H7 (cell line): ENCODE results near the gene SREK1. TPM values are rescaled to one million over a fixed set of nuclear protein-coding genes. Genes with fewer than 3 reads are reported as not detected.

ENCODE experiments used
- DNase-seq: peaks from one replicate; pipeline ENCODE4 v3.0.0; 2012
- H3K27me3 ChIP-seq: 2 replicates; pipeline ENCODE4 v1.6.0; 2011; ENCODE audit warnings: mild to moderate bottlenecking, low read length; ENCODE audit not compliant: control insufficient read depth, insufficient read depth
- H3K36me3 ChIP-seq: replicated peaks from 2 replicates; pipeline ENCODE4 v1.5.1; 2011; ENCODE audit warnings: low read length; ENCODE audit not compliant: control insufficient read depth, insufficient read depth
- H3K4me3 ChIP-seq: 2 replicates; pipeline ENCODE4 v1.5.1; 2011; ENCODE audit warnings: low read depth, mild to moderate bottlenecking, control low read depth, low read length, moderate library complexity; ENCODE audit not compliant: insufficient read depth
- total RNA-seq: library from RNA; depleted of rRNA; stranded (reverse); fragments of >200 nt; shearing (Covaris generic); gene quantifications from 2 replicates; pipeline ENCODE4 v1.2.3, GENCODE V29; 2014

Gene SREK1
- total RNA-seq, 1 experiment from 2014 or later: 21.8 TPM

- Histone ChIP-seq H3K4me3 (peak overlapping the region; percentile 95), H3K36me3 (no peaks in the 10 kb centered on the region), H3K27me3 (no peaks in the 10 kb centered on the region)
- DNase-seq: no peak
Observed at GRCh38 chr5:66144834-66145390, 812 bp downstream of the SREK1 start.

DNA sequence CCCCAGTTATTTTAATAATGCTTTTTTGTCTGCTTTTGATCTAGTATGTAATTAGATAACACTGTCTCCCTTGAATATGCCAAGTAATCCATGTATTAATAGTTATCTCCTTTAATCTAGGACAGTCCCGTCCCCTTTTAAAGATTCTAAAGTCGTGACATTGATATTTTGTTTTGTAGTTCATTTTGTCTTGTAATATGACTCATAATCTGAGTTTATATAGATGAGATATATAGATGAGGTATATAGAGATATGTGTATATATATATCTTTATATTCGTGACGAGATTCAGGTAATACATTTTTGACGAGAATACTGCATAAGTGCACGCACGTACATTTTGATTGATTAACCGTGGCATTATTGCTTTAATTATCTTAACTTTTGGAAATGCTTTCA is 1.6 kb downstream of the SREK1 start:
- no peaks in the 10 kb centered on the region for H3K27me3 ChIP-seq
- DNase-seq: no peak

GRCh38 chr5:66149950-66150349 is 5.8 kb downstream of the SREK1 start:
- no peak for DNase-seq
- Histone ChIP-seq H3K27me3 (no peaks in the 10 kb centered on the region), H3K36me3 (no peaks in the 10 kb centered on the region), H3K4me3 (no peak overlapping the region)

More for the DNA sequence above, 1.6 kb downstream of the SREK1 start:
- H3K4me3 ChIP-seq: peak overlapping the region; percentile 95
- H3K36me3 ChIP-seq: no peaks in the 10 kb centered on the region

GRCh38 chr5:66151030-66151429 is 6.9 kb downstream of the SREK1 start:
- no peaks in the 10 kb centered on the region for H3K27me3 ChIP-seq
- no peaks in the 10 kb centered on the region for H3K36me3 ChIP-seq
- no peak overlapping the region for H3K4me3 ChIP-seq

GRCh38 chr5:66151491-66151890 is 7.4 kb downstream of the SREK1 start:
- no peaks in the 10 kb centered on the region for H3K36me3 ChIP-seq
- H3K4me3 ChIP-seq: no peak overlapping the region
- DNase-seq: no peak
- no peaks in the 10 kb centered on the region for H3K27me3 ChIP-seq

More at GRCh38 chr5:66151030-66151429, 6.9 kb downstream of the SREK1 start:
- no peak for DNase-seq

DNA sequence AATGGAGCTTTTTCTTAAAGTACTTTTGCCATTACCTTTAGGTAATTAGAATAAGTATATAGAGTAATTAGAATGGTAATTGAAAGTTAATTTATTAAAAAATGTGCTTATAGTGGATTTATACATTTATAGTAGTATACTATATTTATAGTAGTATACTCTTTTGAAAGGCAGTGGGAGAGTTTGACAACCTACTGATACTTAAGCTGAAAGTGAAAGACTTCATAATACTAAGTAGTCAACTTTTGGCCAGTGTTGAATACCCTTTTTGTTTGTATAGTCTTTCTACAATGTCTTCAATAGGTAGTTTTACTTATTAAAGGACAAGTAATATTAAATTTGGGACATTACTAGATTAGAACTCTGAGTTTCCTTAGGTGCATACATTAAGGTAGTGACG is 12.9 kb downstream of the SREK1 start:
- Histone ChIP-seq H3K4me3 (no peak overlapping the region), H3K36me3 (no peaks in the 10 kb centered on the region), H3K27me3 (no peaks in the 10 kb centered on the region)
- no peak for DNase-seq

GRCh38 chr5:66161356-66161755 is 17.3 kb downstream of the SREK1 start:
- Histone ChIP-seq H3K36me3 (peaks cover 4% of the 10 kb centered on the region), H3K27me3 (no peaks in the 10 kb centered on the region), H3K4me3 (no peak overlapping the region)
- DNase-seq: no peak

- no peak for DNase-seq
- Histone ChIP-seq H3K4me3 (no peak overlapping the region), H3K36me3 (peaks cover 4% of the 10 kb centered on the region), H3K27me3 (no peaks in the 10 kb centered on the region)
Observed at GRCh38 chr5:66164044-66164790, 20.1 kb downstream of the SREK1 start.

- H3K4me3 ChIP-seq: no peak overlapping the region
- H3K27me3 ChIP-seq: no peaks in the 10 kb centered on the region
- no peak for DNase-seq
- H3K36me3 ChIP-seq: peaks cover 4% of the 10 kb centered on the region
Observed at GRCh38 chr5:66168226-66168625, 24.1 kb downstream of the SREK1 start.

DNA sequence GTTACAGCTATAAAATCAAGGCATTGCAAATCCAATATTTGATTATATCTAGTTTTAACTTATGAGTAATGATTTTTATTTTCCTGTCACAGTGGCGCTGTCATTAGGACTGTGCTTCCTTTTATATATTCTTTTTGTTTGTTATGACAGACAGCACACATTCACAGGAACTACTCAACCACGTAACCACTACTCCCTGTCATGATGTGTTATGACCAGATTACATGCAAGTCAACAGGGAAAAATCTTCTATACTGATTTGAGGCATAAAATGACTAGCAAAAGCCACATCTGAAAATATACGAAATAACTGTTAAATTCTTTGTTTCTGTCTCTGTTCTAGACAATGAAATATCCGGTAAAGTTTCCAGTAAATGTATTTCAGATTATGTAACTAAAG is 25.4 kb downstream of the SREK1 start:
- no peak for DNase-seq
- H3K36me3 ChIP-seq: peaks cover 2% of the 10 kb centered on the region
- no peak overlapping the region for H3K4me3 ChIP-seq
- no peaks in the 10 kb centered on the region for H3K27me3 ChIP-seq

GRCh38 chr5:66170195-66170919 is 26.3 kb downstream of the SREK1 start:
- DNase-seq: no peak
- Histone ChIP-seq H3K4me3 (no peak overlapping the region), H3K36me3 (no peaks in the 10 kb centered on the region; the same call in none of the 2 replicates), H3K27me3 (no peaks in the 10 kb centered on the region)

GRCh38 chr5:66171349-66172344 is 27.5 kb downstream of the SREK1 start:
- H3K4me3 ChIP-seq: no peak overlapping the region
- no peaks in the 10 kb centered on the region; the same call in none of the 2 replicates for H3K36me3 ChIP-seq
- no peaks in the 10 kb centered on the region for H3K27me3 ChIP-seq
- DNase-seq: no peak

- Histone ChIP-seq H3K27me3 (no peaks in the 10 kb centered on the region), H3K4me3 (no peak overlapping the region), H3K36me3 (peaks cover 1% of the 10 kb centered on the region)
- no peak for DNase-seq
Observed at GRCh38 chr5:66174338-66174737, 30.2 kb downstream of the SREK1 start.

DNA sequence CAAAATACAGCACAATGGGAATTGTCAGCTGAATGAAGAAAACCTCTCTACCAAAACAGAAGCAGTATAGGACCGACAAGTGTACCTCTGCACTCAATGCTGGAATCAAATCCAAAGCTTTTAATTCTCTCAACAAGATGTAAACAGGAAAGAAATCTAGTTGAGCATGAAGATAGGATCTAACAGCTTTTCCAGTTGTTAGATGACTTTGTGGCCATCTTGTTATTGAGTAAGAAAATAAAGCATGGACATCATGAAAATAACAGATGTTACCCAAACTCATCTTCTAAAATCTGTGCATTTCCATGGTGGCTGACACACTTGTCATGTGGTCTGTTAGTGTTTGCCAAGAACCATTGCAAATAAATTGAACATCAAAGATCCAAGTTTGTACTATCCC is 34.7 kb downstream of the SREK1 start:
- Histone ChIP-seq H3K4me3 (no peak overlapping the region), H3K27me3 (no peaks in the 10 kb centered on the region), H3K36me3 (peaks cover 1% of the 10 kb centered on the region)
- DNase-seq: no peak
